Endothelial cell of umbilical vein (primary cell): Measurements from ENCODE around the gene KIF5C. TPM values are rescaled to one million over a fixed set of nuclear protein-coding genes. Genes with fewer than 3 reads are reported as not detected.

Source experiments
- BruUV-seq: library from RNA; stranded (reverse); fragments of 400-500 nt; replicated peaks from 2 replicates; lab custom pipeline; 2021; lab: Mats Ljungman, UMichigan
- CTCF ChIA-PET: fragments of 300-600, 350-600 bp; sonication (Branson Sonifier 250); formaldehyde crosslinking; loops from one replicate; lab custom pipeline; 2021; ENCODE audit warnings: antibody characterized with exemption, inconsistent platforms; lab: Charles Lee
- POLR2A ChIA-PET: fragments of 300-600, 350-600 bp; sonication (Branson Sonifier 250); formaldehyde crosslinking; loops from one replicate; lab custom pipeline; 2021; ENCODE audit warnings: antibody characterized with exemption, inconsistent platforms; lab: Charles Lee
- DNase-seq: peaks from one replicate; pipeline ENCODE4 v3.0.0-alpha.2; 2011; ENCODE audit warnings: low read depth, low spot score
- FAIRE-seq: peaks from 2 replicates; lab custom pipeline; 2011; peaks lifted over from hg19 to GRCh38; lab: Jason Lieb, UNC
- H2AFZ ChIP-seq: 2 replicates; pipeline ENCODE4 v1.6.0; 2012; ENCODE audit warnings: low read depth, low read length, control low read depth, inconsistent platforms
- H3K27ac ChIP-seq: 2 replicates; pipeline ENCODE4 v1.5.1; 2011; ENCODE audit warnings: low read depth, mild to moderate bottlenecking, control low read depth, low read length, moderate library complexity; ENCODE audit not compliant: insufficient read depth
- H3K27me3 ChIP-seq, 2 experiments: 2 replicates each; pipeline versions ENCODE4 v1.6.0 to v1.6.1; 2011; ENCODE audit warnings: low read length in 2 of 2, mixed read lengths in 1 of 2; ENCODE audit not compliant: control insufficient read depth in 2 of 2, insufficient read depth in 2 of 2
- H3K36me3 ChIP-seq, 2 experiments: 2 replicates in 1 of 2; 3 replicates in 1 of 2; pipeline ENCODE4 v1.5.1; 2011; ENCODE audit warnings: low read length in 2 of 2, mild to moderate bottlenecking in 1 of 2, moderate library complexity in 1 of 2; ENCODE audit not compliant: control insufficient read depth in 2 of 2, insufficient read depth in 2 of 2; ENCODE audit errors: extremely low read depth in 1 of 2
- H3K4me1 ChIP-seq: 3 replicates; pipeline ENCODE4 v1.5.1; 2011; ENCODE audit warnings: mild to moderate bottlenecking, low read length; ENCODE audit not compliant: control insufficient read depth, insufficient read depth; ENCODE audit errors: extremely low read depth
- H3K4me2 ChIP-seq: 2 replicates; pipeline ENCODE4 v1.6.1; 2011; ENCODE audit warnings: low read length, control low read depth, mixed read lengths; ENCODE audit not compliant: insufficient read depth
- H3K4me3 ChIP-seq, 3 experiments: fragments of 200-600 bp in 1 of 3; sonication (generic), shearing (Covaris generic) in 1 of 3; replicated peaks in 1 of 3; 2 replicates each; pipeline ENCODE4 v1.5.1; 2011 to 2016; ENCODE audit warnings: control low read depth in 3 of 3, low read length in 3 of 3, mild to moderate bottlenecking in 2 of 3, inconsistent platforms in 1 of 3, low read depth in 1 of 3, moderate library complexity in 1 of 3; ENCODE audit not compliant: insufficient read depth in 1 of 3
- H3K79me2 ChIP-seq: 2 replicates; pipeline ENCODE4 v1.6.0; 2012; ENCODE audit warnings: low read length, inconsistent platforms; ENCODE audit not compliant: control insufficient read depth, insufficient read depth
- H3K9ac ChIP-seq: replicated peaks from 2 replicates; pipeline ENCODE3; 2011; ENCODE audit warnings: low read length, control low read depth; ENCODE audit not compliant: insufficient read depth; ENCODE audit errors: extremely low read depth
- H3K9me1 ChIP-seq: replicated peaks from 3 replicates; pipeline ENCODE4 v1.6.0; 2011; ENCODE audit warnings: mild to moderate bottlenecking, low read length; ENCODE audit not compliant: control insufficient read depth, insufficient read depth; ENCODE audit errors: extremely low read depth
- H3K9me3 ChIP-seq: replicated peaks from 2 replicates; pipeline ENCODE4 v1.5.1; 2012; ENCODE audit warnings: low read length, inconsistent platforms; ENCODE audit not compliant: control insufficient read depth, insufficient read depth
- H4K20me1 ChIP-seq: replicated peaks from 2 replicates; pipeline ENCODE3; 2011; ENCODE audit warnings: mild to moderate bottlenecking, low read length; ENCODE audit not compliant: control insufficient read depth, insufficient read depth; ENCODE audit errors: extremely low read depth
- EZH2 ChIP-seq: IDR thresholded peaks from 2 replicates; pipeline ENCODE4 v1.6.1; 2012; ENCODE audit warnings: borderline replicate concordance, low read depth, mild to moderate bottlenecking, moderate library complexity, low read length, inconsistent platforms; ENCODE audit not compliant: severe bottlenecking
- FOS ChIP-seq: IDR thresholded peaks from 2 replicates; pipeline ENCODE4 v1.6.1; 2011; ENCODE audit warnings: mild to moderate bottlenecking, low read length, moderate library complexity, borderline replicate concordance; ENCODE audit not compliant: insufficient read depth
- GATA2 ChIP-seq: IDR thresholded peaks from 2 replicates; pipeline ENCODE4 v1.7.0; 2011; ENCODE audit warnings: low read depth, mild to moderate bottlenecking, moderate library complexity, mixed read lengths, low read length; ENCODE audit not compliant: insufficient read length, insufficient read depth
- JUN ChIP-seq: IDR thresholded peaks from 2 replicates; pipeline ENCODE4 v1.6.1; 2011; ENCODE audit warnings: borderline replicate concordance, low read depth; ENCODE audit not compliant: insufficient read length, insufficient read depth
- MAX ChIP-seq: IDR thresholded peaks from 2 replicates; pipeline ENCODE4 v1.6.1; 2011; ENCODE audit not compliant: insufficient read depth, insufficient read length
- MYC ChIP-seq: IDR thresholded peaks from one replicate; pipeline ENCODE4 v1.6.1; 2011; ENCODE audit warnings: mild to moderate bottlenecking, low read depth, low read length
- POLR2A ChIP-seq: IDR thresholded peaks from 2 replicates; pipeline ENCODE4 v1.6.1; 2012; ENCODE audit warnings: low read depth, mild to moderate bottlenecking, control low read depth, low read length
- POLR2AphosphoS5 ChIP-seq: IDR thresholded peaks from 2 replicates; pipeline ENCODE4 v1.6.1; 2012; ENCODE audit warnings: low read depth, mild to moderate bottlenecking, control low read depth, low read length, moderate library complexity; ENCODE audit not compliant: insufficient read depth
- dilution Hi-C: fragments of 300-500 bp; cut with MboI; formaldehyde crosslinking; loops from one replicate; pipeline ENCODE4 v1.15.0; 2019; ENCODE audit warnings: low sequenced_read_pairs; ENCODE audit not compliant: extremely low pct_ligation_motif_present
- intact Hi-C: fragments of 100-400 bp; cut with micrococcal nuclease; formaldehyde crosslinking; loops from one replicate; pipeline ENCODE4 v1.10.0; 2022
- polyA plus RNA-seq, 4 experiments: library from polyadenylated mRNA; depleted of rRNA in 3 of 4; stranded (reverse) in 3 of 4; unstranded in 1 of 4; fragments of >200 nt; gene quantifications; 2 replicates each; pipeline versions ENCODE4 v1.2.1 to v1.2.3, GENCODE V29; 2011 to 2012; ENCODE audit warnings: missing spikeins in 1 of 4
- total RNA-seq: library from RNA; stranded (reverse); gene quantifications from 2 replicates; pipeline ENCODE4 v1.2.3, GENCODE V29; 2021
- TF ChIP-seq, protein P1 (sequence below), 2 donors: IDR thresholded peaks; 1 replicate in 1 of 2; 2 replicates in 1 of 2; pipeline ENCODE4 v1.5.1; 2011; ENCODE audit warnings: low read length in 2 of 2, mild to moderate bottlenecking in 2 of 2, moderate library complexity in 2 of 2, control low read depth in 1 of 2, inconsistent platforms in 1 of 2, low read depth in 1 of 2; ENCODE audit not compliant: insufficient read depth in 1 of 2; ENCODE audit errors: extremely low read depth in 1 of 2

Gene KIF5C
- total and polyA plus RNA-seq, 2 donors (not counting 3 experiments of a cell fraction or from before 2014, with no cell fraction given) = 0.01 to 0.55 TPM

DNA sequence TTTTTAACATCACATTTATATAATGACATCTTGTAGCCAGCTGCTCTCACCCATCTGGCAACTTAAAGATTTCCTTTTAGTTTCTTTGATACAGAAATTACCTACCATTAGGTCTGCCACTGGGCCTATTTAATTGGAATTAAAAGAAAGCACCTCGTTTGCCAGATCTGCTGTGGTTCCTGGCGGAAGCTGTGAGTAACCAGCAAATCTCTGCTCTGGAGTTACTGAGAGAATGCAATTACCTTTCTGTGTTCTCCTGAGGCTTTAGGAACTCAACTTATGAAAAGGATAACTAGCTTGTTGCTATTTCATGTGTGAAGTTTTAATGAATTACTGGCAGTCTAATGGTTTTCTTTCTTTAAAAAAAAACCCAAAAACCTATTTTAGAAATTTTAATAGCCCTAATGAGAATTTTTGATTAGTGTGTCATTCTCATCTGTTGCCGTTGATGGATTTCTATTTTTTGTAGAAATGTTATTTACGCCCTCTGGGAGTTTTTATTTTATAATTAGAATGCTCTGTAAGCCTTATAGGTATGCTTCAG is 93.8 kb downstream of the KIF5C start:
- no TSS peak for BruUV-seq
- no peaks in the 10 kb centered on the region for H3K9me1 ChIP-seq
- no peak overlapping the region for H3K4me2 ChIP-seq
- peaks cover 0 to 2% of the 10 kb centered on the region in 2 experiments for H3K27me3 ChIP-seq
- no peaks in the 10 kb centered on the region for H3K9me3 ChIP-seq
- H3K36me3 ChIP-seq = no peaks in the 10 kb centered on the region
- H3K79me2 ChIP-seq = no peaks in the 10 kb centered on the region
- H3K27ac ChIP-seq = no peak overlapping the region
- H2AFZ ChIP-seq = no peak overlapping the region
- TF ChIP-seq FOS (no peak), POLR2A (no peak), JUN (no peak), MYC (no peak), MAX (no peak), EZH2 (no peak), POLR2AphosphoS5 (no peak), GATA2 (no peak)
- TF ChIP-seq, protein P1, sequence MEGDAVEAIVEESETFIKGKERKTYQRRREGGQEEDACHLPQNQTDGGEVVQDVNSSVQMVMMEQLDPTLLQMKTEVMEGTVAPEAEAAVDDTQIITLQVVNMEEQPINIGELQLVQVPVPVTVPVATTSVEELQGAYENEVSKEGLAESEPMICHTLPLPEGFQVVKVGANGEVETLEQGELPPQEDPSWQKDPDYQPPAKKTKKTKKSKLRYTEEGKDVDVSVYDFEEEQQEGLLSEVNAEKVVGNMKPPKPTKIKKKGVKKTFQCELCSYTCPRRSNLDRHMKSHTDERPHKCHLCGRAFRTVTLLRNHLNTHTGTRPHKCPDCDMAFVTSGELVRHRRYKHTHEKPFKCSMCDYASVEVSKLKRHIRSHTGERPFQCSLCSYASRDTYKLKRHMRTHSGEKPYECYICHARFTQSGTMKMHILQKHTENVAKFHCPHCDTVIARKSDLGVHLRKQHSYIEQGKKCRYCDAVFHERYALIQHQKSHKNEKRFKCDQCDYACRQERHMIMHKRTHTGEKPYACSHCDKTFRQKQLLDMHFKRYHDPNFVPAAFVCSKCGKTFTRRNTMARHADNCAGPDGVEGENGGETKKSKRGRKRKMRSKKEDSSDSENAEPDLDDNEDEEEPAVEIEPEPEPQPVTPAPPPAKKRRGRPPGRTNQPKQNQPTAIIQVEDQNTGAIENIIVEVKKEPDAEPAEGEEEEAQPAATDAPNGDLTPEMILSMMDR (IDR thresholded peaks at IDR 0.05; ENCODE audit: extremely low read depth in 1 of 2, insufficient read depth in 1 of 2, low read depth in 1 of 2, low read length in 2 of 2) = no peak
- intact Hi-C loops (no loop called here), dilution Hi-C loops (no loop called here)
- H3K9ac ChIP-seq = no peak overlapping the region
- H4K20me1 ChIP-seq = no peaks in the 10 kb centered on the region
- H3K4me3 ChIP-seq = no peak overlapping the region
- POLR2A ChIA-PET = no interaction called here
- no peaks in the 10 kb centered on the region for H3K4me1 ChIP-seq
- DNase-seq = no peak
- CTCF ChIA-PET = no interaction called here
- FAIRE-seq = no peak
